Activated T-cell treated with anti-CD3 and anti-CD28 coated beads for 24 hours (primary cell): ENCODE results near the gene RAB3B.

Source experiments
- DNase-seq: peaks from one replicate; pipeline ENCODE4 v3.0.0-alpha.2; 2020; ENCODE audit warnings: low read depth

Gene RAB3B

DNA sequence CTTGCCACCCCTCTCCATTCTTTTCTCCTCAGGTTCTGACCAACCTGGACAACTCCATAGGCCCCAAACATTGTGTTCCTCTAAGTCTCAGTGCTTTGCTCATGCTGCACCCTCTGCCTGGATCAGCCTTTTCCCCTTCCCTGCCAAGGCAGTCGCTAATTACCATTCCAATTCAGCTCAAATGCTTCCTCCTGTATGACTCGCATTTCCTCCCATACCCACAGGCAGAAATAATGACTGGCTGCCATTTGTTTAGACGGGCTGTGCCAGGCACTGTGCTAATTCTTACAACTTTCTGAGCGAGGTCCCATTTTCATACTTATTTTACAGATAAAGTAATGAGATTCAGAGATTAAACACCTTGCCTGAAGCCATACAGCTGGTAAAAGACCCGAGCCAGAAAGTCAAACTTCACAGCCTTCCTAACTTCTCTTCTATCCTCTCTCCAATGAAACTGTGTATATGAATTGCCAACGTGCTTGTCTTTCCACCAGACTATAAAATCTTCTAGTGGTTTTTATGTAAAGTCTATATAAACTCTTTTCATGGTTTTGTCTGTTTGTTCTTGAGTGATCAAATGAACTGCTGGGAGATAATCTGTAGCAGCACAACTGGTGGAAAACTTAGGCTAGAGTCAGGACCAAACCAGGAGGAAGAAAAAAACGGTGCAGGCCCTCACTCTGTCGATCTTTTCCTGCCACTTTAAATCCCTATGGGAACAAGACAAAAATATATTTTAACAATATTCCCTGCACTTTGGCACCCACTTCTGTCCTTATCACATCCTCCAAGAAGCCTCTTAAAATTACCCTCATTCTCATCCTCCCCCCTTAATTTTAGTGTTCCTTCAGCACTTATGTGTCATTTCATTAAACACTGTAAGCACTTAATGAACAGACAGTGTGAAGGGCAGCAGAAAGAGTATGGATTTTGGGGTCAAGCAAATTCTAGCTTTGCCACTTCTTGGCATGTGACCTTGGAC is 33.7 kb downstream of the RAB3B start:
- DNase-seq: no peak

DNA sequence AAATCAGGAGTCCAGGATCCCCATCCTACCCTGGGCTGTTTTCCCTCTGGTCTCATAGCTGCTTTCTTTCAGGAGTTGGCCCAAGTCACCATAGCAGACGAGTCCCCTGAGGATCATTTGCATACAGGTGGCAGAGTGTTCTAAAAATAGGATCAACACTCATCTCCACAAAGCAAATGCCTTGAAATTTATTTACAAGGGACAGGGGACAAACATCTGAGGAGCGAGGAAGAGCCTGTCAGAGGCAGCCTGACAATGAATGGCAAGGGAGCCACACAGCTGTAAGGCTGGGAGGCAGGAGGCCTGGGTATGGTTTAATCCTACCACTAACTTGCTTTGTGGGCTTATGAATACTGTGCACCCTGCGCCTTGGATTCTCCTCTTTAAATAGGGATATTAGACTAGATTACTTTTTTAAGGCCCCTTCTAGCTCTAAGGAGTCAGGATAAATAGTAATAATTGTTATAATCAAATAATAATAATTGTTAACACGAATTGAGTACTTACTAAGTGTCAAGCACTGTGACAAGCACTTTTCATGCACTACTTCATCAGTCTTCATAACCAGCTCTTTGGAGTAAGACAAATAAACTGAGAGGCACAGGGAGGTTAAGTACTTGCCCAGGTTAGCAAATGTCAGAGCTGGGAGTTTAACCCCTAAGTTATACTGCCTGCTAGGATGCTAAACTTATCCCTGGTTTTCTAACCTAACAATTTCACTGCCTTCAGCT is 34.5 kb downstream of the RAB3B start:
- no peak for DNase-seq

DNA sequence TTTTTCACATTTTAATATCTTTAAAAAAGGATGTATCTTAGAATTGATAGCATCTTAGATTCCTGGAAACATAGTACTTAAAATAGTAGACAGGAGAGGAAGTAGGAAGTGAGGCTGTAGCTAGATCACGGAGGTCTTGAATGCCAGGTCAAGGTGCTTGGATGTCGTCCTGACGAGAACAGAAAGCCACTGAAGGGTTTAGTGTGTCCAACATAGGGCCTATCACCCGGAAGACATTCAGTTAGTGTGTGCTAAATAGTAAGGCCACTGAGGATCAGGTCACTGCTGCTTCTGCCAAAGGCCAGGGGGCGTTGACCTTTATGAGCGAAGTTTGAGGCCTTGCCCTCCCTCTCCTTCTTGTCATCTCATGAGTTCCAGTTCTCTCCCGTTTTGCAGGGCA is 35.7 kb downstream of the RAB3B start:
- DNase-seq: no peak

DNA sequence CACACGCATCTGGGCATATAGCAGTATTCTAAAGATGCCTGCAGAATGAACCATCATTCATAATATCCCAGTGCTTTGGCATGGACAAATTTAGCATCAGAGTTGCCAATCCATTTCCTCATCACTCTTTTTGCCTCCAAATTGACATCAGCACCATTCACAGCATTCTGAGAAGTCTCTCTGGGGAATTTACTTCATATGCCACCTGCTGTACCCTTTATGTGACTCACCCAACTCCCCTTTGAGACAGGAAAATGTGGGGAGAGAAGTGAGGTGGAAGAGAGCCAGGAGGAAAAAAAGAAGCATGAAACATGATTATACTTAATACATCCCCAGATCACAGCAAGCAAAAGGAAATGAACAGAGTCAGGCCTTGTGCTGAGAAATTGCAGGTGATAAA is 37.4 kb downstream of the RAB3B start:
- no peak for DNase-seq

DNA sequence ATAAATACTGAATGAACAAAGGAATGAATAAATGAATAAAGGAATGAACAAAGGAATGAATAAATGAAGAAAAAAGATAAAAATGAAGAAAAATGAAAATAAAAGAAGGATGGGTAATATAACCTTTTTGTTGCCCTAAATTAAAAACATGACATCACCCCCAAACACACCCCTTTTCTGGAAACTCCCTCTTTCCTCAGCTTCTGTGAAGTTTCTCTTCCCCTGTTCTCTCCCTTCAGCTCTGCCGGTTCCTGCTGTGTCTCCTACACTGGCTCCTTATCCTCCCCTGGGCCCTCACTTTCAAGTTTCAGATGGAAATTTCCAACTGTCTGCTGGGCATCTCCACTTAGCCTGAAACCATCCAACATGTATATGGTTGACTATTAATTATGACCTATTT is 37.9 kb downstream of the RAB3B start:
- no peak for DNase-seq

DNA sequence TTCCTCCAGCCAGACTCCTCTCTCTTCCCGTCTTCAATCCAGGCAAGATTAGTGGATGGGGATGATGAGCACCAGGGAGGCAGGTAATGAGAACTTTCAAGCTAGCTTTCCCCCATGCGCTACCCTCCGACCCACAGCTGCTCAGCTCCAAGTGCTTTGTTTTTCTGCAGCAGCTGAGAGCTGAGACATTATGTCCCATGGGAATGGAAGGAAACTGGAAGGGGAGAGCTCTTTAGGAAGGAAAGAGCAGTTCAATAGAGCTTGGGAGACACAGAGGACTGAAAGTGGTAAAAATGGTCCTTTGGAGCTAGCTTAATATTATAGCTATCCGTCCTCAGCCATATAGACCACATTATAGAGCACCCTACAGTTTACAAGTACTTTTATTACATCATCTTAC is 39.8 kb downstream of the RAB3B start:
- no peak for DNase-seq

DNA sequence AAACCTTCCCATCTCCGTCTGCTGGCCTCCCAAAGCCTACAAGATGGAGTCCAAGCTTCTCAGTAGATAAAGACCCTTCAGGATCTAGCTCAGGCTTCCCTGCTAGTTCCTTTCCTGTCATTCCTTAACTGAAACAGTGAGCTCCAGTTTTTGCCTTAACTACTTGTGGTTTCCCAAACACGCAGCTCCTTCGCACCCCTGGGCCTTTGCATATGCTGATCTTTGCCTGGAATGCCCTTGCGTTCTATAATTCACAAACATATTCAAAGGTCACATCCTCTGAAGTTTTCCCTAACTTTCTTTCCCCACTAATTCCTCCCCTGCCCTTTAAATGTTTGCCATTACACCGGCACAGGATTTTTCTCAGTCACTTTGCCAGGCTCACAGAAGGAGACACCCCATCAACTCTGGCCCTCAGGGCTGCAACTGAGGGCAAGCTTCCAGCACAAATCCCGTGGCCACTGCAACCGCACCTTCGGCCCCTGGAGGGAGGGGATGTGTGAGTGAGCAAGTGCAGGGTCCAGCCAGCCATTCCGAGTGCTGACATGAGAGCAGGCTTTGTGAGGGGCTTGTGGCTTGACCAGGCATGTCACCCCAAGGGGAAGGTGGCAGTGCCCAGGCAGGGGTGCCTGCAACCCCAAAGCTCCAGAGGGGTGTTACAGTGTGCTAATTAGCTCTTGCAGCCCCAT is 41.3 kb downstream of the RAB3B start:
- DNase-seq: no peak

DNA sequence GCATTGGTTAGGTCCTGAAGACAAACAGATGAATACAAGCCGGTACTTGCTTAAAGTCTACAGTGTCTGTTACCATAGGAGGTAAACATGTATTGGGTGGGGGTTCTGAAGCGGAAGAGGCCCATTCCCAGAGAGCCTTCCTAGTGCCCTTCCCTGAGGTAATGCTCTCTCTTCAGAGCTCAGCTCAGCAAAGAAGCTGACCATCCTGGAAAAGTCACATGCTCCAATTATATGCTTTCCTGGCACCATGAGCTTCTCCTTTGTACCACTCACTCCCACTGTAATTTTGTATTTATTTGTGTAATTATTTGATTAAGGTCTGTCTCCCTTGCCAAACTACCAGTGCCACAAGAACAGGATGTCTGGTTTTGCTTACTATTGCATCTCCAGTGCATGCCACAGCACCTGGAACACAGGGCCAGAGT is 42.0 kb downstream of the RAB3B start:
- no peak for DNase-seq

DNA sequence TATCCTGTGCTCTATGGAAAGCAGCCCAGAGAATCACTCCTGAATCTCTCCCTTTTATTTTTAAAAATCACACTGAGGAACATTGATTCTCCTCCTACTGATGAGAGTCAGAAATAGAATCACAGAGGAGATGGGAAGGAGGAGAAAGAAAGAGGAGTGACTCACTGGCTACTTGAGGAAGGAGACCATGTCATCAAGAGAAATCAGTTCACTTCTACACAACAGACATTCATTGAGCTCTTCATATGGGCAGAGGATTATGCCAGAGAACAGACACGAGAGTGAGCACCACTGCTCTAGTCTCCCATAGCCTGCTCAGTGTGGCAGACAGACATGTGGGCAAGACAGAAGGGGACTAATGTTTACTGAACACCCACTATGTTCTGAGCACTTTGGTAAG is 44.2 kb downstream of the RAB3B start:
- no peak for DNase-seq

DNA sequence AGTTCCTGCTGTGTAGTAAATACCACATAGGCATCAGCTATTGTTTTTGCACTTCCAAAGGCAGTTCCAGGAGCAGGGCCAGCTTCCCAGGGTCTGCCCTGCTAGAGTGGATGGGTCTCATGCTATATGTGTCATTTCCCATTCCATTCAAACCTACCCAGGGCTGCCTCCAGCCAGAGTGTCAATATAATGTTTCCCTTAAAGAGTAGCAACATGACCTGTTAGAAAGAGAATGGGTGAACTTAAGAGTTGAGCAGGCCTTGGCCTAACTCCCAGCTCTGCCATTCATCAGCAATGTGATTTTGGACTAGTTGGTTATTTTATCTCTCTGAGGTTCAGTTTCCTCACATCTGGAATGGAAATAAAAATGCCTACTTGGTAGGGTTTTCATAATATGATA is 44.9 kb downstream of the RAB3B start:
- DNase-seq: no peak

DNA sequence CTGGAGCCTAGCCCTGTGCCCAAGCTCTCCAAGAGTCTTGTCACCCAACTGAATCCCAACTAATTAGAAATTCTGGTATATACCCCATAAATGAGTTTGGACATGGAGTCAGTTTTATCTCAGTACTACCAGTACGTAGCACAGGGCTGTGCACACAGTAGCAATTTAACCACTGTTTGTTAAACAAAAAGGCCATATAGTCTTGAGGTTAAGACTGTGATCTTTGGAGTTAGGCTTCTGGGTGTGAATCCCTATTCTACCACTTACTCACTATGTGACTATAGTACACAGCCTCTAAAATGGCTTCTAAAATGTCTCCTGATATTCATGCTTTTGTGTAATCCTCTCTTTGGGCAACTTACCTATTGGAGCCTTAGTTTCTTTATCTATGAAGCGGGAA is 48.2 kb downstream of the RAB3B start:
- DNase-seq: no peak

DNA sequence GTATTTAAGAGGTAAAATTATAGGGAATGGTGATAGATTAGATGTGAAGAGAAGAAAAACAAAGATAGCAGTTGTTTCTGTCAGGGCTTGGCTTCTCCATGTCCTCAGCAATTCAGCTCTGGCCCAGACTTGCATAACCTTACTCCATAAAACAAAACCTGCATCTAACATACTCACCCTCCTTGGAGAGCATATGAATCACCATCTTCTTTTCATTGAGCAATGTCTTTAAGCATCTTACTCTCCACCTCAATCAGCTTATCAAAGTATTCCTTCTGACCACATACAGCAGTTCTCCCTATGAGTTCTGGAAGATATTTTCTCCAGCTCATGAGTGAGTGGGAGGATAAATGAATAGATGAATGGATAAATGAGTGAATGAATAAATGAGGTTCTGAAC is 49.0 kb downstream of the RAB3B start:
- no peak for DNase-seq

DNA sequence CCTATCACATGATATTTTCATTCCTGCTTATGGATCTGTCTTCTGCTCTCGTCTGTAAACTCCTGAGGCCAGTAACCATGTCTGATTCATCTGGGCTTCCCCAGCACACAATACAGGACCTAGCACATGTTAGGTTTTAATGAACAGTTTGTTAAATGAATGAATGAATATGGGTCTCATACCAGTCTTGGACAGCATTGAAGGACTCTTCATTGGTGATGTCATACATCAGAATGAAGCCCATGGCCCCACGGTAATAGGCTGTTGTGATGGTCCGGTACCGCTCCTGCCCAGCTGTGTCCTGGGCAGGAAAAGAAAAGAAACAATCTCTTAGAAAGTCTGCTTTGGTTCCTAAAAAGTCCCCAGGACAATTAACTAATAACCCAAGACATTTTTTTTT is 53.4 kb downstream of the RAB3B start:
- DNase-seq: no peak

DNA sequence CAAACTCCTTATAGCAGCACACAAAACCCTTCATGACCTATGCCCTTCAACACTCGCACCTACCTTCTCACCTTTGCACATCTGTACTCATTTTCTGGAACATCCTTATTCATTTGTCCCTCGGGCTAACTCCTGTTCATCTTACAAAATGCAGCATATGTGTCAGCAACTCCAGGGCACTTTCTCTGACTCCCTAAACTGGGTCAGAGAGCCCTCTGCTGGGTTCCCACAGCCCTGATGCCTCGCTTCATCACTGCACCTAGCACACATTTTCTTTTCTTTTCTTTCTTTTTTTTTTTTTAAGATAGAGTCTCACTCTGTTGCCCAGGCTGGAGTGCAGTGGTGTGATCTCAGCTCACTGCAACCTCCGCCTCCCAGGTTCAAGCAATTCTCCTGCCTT is 54.0 kb downstream of the RAB3B start:
- no peak for DNase-seq

DNA sequence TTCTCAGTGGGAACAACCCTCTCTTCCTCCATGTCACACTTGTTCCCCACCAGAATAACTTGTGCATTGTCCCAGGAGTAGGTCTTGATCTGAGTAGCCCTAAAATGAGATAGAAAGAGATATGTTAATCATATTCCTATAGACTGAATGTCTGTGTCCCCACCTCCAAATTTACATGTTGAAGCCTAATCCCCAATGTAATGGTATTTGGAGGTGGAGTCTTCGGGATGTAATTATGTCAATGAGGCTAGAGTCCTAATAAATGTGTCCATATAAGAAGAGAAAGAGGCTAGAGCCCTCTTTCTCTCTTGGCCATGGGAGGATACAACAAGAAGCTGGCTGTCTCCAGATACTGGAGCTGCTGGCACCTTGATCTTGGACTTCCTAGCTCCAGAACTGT is 57.2 kb downstream of the RAB3B start:
- DNase-seq: no peak

DNA sequence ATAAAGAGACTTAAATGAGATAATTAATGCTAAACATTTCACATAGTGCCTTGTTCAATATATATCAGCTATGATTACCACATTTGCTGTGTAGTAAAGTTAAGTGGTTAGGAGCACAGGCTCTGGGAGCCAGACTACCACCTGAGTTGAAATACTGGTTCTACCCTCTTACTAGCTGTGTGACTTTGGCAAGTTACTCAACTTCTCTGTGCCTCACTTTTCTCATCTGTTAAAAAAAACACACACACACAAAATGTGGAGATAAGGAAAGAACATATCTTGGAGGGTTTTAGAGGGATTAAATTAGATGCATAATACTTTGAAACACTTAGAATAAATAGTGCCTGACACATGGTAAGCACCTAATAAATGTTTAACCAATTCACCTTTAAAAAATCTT is 60.2 kb downstream of the RAB3B start:
- no peak for DNase-seq

DNA sequence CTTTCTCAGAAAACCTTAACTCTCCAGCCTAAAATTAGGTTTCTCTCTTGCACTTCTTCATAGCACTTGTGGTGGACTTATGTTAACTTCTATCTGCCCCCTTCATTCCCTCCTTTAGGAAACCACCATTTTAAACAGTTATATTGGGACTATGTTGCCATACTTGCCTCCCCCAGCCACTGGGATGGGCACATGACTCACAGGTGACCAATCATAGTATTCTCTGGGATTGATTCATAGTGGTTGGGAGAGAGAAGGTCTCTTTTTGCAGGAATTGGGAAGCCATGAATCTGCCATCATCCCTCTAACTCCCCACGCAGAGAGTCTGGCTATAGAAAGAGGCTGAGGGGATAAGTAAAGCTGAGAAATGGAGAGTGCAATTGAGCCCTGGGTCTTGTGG is 61.6 kb downstream of the RAB3B start:
- DNase-seq: no peak

DNA sequence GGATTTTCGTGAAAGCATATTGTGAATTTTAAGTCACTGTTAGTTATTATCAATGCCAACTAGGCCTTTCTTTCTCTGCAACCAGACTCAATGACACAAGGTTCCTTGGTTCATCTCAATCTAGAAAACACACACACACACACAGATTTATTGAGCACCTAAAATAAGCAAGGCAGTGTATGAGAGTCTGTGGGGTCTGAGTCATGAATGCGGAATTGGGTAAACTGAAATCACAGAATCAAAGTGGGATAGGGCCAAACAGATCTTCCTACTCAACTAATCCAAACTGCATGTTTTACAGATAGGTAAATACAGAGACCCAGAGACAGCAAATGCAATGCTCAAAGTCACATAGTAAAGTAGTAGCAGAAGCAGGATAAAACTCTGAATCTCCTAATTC is 63.5 kb downstream of the RAB3B start:
- DNase-seq: no peak

DNA sequence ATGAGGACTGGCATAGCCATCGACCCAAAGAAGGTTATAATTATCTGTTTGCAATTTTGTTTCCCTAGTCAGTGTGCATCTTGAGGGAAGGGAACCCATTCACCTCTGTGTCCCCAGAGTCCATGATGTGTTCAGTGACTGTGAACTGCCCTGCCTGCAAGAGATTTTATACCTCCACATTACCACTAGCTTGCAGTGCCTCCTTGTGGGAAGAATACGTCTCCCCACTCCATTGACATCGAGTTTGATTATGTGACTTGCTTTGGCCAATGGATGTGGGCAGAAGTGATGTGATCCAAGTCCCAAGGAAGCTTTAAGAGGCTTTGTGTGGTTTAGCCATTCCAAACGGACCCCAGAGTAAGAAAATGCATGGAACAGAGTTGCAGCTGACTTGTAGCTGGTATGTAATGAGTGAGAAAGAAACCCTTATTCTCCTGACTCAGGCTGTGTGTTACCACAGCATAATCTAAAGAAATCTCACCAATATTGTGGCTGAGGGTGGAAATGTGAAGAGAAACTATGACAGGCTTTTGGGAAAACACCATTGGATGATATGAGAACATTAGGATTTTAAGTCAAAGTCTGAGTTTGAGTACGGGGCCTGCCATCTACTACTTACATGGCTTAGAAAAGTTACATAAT is 64.2 kb downstream of the RAB3B start:
- no peak for DNase-seq

DNA sequence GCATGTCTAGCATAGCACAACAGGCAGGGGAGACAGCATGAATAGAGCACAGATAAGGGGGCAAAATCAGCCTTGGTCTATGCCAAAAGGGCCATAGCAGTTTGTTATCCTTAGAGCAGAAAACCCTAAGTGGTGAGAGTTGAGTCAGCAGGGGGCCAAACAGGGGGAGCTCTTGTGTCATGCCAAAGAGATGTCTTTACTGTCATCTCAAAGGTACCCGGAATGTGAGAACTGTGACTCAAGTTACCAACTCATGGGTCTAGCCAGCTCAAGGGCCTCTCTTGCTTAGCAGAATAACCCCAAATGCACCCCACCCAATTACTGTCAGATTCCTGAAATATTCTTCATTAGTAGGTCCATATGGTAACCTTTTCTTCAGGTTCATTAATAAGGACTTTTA is 66.0 kb downstream of the RAB3B start:
- no peak for DNase-seq

DNA sequence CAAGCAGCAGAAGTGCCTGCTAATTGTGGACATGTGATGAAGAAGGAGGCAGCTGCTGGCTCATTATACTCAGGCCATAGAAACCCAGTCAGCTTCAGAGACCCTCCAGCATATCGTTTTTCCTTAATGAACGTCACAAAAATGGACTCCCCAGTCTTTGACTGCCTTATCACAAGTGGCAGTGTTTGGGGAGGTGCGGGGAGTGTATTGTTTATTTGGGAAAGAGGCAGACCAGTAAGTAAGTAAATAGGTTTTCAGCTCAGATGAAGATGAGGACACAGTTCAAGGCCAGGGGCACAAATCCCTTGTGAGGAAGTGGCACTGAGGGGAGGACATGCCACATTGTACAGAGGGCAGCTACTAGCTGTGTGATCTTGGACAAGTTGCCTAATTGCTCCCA is 68.5 kb downstream of the RAB3B start:
- DNase-seq: no peak

DNA sequence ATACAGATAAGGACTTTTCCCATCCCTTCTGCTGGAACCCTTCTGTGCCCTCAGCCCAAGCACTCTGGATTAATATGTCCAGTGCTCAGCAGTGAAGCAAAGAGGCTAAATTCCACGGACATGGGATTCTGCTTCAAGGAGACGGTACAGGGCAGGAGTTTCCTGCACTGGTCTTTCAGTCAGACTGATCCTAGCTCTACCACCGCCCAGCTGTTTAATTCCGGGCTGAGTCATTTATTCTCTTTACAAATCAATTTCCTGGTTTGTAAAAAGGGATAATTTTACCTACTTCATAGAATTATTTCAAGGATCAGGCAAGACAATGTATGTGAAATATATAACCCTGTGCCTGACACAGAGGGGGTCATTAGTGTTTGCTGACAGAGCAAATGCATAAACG is 70.4 kb downstream of the RAB3B start:
- DNase-seq: no peak
